Activated T-helper 2 cell treated with anti-CD3 and anti-CD28 coated beads, Interferon-gamma antibody, Interleukin-2, Interleukin-4, amounts not matched to agents 10 μg/mL and 5 μg/mL and 100 μg/mL, durations not matched to agents 14 hours and 24 hours and 36 hours (primary cell): Measurements from ENCODE around the gene ZDHHC4. TPM values are rescaled to one million over a fixed set of nuclear protein-coding genes. Genes with fewer than 3 reads are reported as not detected.
"Not testable (repeated sequence)": the region's sequence is repeated elsewhere in the genome, so short reads cannot be mapped to it uniquely, and the experiment has no call there.

Experiments
- DNase-seq: peaks from one replicate; pipeline ENCODE4 v3.0.0; 2021; ENCODE audit warnings: low spot score
- H3K27ac Mint-ChIP-seq: one replicate; pipeline ENCODE4 v1.8.0; 2021; ENCODE audit warnings: mixed read lengths
- H3K27me3 Mint-ChIP-seq: one replicate; pipeline ENCODE4 v1.8.0; 2021; ENCODE audit warnings: low read depth, mixed read lengths
- H3K36me3 Mint-ChIP-seq: one replicate; pipeline ENCODE4 v1.8.0; 2021; ENCODE audit warnings: low read depth, mixed read lengths
- H3K4me1 Mint-ChIP-seq: one replicate; pipeline ENCODE4 v1.8.0; 2021; ENCODE audit warnings: low read depth, mixed read lengths
- H3K4me3 Mint-ChIP-seq: one replicate; pipeline ENCODE4 v1.8.0; 2021; ENCODE audit warnings: low read depth, mild to moderate bottlenecking, moderate library complexity, mixed read lengths
- H3K9me3 Mint-ChIP-seq: one replicate; pipeline ENCODE4 v1.8.0; 2021; ENCODE audit warnings: mixed read lengths
- intact Hi-C: fragments of 100-400 bp; cut with micrococcal nuclease; formaldehyde crosslinking; loops from one replicate; pipeline ENCODE4 v1.15.1; 2023
- total RNA-seq: library from RNA; stranded (reverse); gene quantifications from 2 replicates; pipeline ENCODE4 v1.2.3, GENCODE V29; 2022

ZDHHC4 gene
- total RNA-seq, 1 donor from 2014 or later: 23.9 TPM

DNA sequence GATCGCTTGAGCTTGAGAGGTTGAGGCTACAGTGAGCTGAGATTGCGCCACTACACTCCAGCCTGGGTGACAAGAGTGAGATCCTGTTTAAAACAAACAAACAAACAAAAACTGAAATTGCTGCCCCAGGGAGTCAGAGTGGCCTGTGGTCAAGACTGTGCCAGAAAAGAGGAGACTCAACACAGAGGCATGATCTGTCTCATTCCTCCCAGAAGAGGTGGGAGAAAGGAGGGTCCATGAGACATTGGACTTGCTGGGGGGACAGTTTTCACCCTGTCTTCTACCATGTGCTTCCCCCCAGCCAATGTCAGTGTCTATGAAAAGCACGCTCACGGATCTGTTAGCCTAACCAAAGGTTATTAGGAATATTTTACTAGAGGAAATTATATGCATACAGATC lies 41.4 kb downstream of the ZDHHC4 start:
- Mint-ChIP-seq H3K4me3 (no peak overlapping the region), H3K27ac (no peak overlapping the region), H3K4me1 (peaks cover 11% of the 10 kb centered on the region), H3K36me3 (no peaks in the 10 kb centered on the region), H3K27me3 (peaks cover 27% of the 10 kb centered on the region), H3K9me3 (no peaks in the 10 kb centered on the region)
- intact Hi-C loops: no loop called here
- no peak for DNase-seq

DNA sequence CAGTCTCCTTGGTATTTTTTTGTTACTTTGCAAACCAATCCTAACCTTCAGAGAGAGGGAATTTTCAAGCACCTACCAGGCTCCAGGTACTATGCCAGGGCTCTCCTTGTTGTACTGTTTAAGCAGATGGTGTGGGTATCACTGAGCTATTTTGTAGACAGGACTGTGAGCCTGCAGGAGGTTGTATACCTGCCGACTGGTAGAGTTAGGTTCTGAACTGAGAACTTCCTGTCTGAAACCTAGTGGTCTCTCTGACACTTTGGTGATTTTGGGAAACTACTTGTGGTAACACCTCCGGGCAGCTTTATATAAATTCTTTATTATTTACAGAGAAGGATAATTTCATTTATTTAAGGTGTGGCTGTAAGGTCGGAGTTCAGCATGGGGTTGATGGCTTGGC lies 42.7 kb downstream of the ZDHHC4 start:
- Mint-ChIP-seq H3K9me3 (no peaks in the 10 kb centered on the region), H3K4me3 (no peak overlapping the region), H3K4me1 (peaks cover 14% of the 10 kb centered on the region), H3K27ac (no peak overlapping the region), H3K36me3 (no peaks in the 10 kb centered on the region), H3K27me3 (peaks cover 16% of the 10 kb centered on the region)
- DNase-seq: no peak
- intact Hi-C loops: no loop called here

DNA sequence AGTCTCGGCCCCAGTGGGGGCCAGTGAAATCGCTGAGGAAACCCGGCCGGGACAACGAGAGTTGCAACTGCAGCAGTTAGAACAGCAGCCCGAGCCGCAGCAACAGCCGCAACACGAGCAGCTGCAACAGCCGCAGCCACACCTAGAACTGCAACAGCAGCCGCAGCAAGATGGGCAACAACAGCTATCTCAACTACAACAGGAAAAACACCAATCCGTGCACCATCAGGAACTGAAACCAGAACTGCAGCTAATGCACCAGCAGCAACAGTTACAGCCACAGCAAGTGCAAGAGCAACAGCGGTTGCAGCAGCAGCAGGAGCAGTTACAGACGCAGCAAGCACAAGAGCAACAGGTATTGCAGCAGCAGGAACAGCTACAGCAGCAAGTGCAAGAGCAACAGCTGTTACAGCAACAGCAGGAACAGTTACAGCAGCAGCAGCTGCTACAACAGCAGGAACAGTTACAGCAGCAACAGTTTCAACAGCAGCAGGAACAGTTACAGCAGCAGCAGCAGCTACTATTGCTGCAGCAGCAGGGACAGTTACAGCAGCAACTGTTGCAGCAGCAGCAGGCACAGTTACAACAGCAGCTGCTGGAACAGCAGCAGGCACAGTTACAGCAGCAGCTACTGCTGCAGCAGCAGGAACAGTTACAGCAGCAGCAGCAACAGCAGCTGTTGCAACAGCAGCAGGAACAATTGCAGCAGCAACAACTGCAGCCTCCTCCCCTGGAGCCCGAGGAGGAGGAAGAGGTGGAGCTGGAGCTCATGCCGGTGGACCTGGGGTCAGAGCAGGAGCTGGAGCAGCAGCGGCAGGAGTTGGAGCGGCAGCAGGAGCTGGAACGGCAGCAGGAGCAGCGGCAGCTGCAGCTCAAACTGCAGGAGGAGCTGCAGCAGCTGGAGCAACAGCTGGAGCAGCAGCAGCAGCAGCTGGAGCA lies 44.2 kb downstream of the ZDHHC4 start:
- DNase-seq: no peak
- Mint-ChIP-seq H3K4me3 (no peak overlapping the region), H3K27me3 (peaks cover 10% of the 10 kb centered on the region), H3K27ac (no peak overlapping the region), H3K4me1 (peaks cover 14% of the 10 kb centered on the region), H3K36me3 (no peaks in the 10 kb centered on the region), H3K9me3 (no peaks in the 10 kb centered on the region)
- intact Hi-C loops: no loop called here

DNA sequence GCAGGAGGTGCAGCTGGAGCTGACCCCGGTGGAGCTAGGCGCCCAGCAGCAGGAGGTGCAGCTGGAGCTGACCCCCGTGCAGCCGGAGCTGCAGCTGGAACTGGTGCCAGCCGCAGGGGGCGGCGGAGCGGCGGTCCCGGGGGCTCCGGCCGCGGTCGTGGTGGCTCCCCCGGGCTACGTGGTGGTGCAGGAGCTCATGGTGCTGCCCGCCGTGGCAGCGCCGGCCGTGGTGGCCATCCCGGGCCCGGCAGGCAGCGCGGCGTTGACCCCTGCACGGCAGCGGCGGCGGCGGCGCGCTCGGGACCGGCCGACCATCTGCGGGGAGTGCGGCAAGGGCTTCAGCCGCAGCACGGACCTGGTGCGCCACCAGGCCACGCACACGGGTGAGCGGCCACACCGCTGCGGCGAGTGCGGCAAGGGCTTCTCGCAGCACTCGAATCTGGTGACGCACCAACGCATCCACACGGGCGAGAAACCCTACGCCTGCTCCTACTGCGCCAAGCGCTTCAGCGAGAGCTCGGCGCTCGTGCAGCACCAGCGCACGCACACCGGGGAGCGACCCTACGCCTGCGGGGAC lies 45.0 kb downstream of the ZDHHC4 start:
- Mint-ChIP-seq H3K27me3 (peaks cover 8% of the 10 kb centered on the region), H3K4me3 (no peak overlapping the region), H3K4me1 (peaks cover 14% of the 10 kb centered on the region), H3K27ac (no peak overlapping the region), H3K9me3 (no peaks in the 10 kb centered on the region), H3K36me3 (no peaks in the 10 kb centered on the region)
- no peak for DNase-seq
- intact Hi-C loops: no loop called here

DNA sequence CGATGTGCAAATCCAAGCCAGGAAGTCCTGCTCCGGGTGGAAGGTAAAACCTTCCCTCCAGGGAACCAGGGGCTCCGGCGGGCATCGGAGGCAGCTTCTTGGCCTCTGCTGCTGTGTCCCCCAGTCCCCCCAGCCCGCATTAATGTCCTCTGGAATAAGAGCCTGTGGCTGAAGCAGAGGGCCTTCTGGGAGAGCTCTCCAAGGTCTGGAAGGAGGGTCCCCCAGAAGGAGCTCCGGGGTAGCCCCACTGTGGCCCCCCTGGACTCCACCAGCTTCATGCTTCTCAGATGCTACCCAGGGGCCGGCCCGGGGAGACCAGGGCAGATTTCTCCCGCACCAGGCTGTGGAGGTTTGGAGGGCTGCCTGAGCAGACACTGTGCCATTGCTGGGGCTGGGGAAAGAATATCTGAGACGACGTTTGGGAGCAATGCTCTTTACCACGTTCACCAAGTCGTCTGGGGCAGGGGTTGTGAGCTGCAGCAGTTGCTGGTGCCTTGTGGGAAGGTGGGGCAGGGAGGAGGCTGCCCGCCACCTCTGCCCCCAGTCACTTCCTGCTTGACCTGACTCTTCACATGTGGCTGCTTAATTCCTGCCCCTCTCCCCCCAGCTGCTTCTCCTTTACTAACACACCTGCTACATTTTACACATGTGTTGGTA lies 46.5 kb downstream of the ZDHHC4 start:
- no peaks in the 10 kb centered on the region for H3K36me3 Mint-ChIP-seq
- DNase-seq: no peak
- H3K27me3 Mint-ChIP-seq: no peaks in the 10 kb centered on the region
- no peak overlapping the region for H3K27ac Mint-ChIP-seq
- peaks cover 14% of the 10 kb centered on the region for H3K4me1 Mint-ChIP-seq
- no peaks in the 10 kb centered on the region for H3K9me3 Mint-ChIP-seq
- intact Hi-C loops: no loop called here
- no peak overlapping the region for H3K4me3 Mint-ChIP-seq

DNA sequence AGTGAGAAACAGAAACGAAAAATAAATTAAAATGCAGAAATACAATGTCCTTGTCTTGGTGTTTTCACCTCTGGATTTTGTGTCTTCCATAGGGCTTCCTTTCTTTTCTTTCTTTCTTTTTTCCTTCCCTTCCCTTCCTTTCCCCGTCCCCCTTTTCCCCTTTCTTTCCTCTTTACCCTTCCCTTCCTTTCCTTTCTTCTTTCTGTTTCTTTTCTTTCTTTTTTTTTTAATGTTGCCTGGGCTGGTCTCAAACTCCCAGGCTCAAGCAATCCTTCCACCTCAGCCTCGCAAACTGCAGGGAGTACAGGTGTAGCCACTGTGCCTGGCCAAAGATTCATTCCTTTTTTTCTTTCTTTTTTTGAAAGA lies 47.0 kb downstream of the ZDHHC4 start:
- no peak for DNase-seq
- Mint-ChIP-seq H3K36me3 (no peaks in the 10 kb centered on the region), H3K9me3 (no peaks in the 10 kb centered on the region), H3K27me3 (no peaks in the 10 kb centered on the region), H3K27ac (no peak overlapping the region), H3K4me1 (peaks cover 14% of the 10 kb centered on the region), H3K4me3 (no peak overlapping the region)
- intact Hi-C loops: no loop called here

DNA sequence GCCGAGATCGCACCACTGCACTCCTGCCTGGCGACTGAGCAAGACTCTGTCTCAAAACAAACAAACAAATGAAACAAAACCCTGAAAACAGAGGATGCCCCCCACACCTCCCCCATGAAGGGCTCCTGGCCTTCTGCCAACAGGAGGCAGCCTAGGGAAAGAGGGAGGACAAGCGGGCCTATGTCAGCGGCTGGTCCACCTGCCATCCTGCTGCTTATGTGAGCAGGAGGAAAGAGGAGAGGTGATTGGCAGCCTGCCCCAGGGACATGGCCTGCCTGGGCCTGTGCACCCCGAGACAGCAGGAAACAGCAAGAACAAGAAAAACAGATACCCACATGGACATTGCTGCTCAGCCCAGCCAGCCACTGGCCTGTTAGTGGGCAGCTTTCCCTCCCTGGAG lies 50.8 kb downstream of the ZDHHC4 start:
- DNase-seq: no peak
- H3K27ac Mint-ChIP-seq: no peak overlapping the region
- intact Hi-C loops: no loop called here
- H3K9me3 Mint-ChIP-seq: no peaks in the 10 kb centered on the region
- H3K4me3 Mint-ChIP-seq: no peak overlapping the region
- peaks cover 7% of the 10 kb centered on the region for H3K4me1 Mint-ChIP-seq
- H3K27me3 Mint-ChIP-seq: no peaks in the 10 kb centered on the region
- no peaks in the 10 kb centered on the region for H3K36me3 Mint-ChIP-seq

DNA sequence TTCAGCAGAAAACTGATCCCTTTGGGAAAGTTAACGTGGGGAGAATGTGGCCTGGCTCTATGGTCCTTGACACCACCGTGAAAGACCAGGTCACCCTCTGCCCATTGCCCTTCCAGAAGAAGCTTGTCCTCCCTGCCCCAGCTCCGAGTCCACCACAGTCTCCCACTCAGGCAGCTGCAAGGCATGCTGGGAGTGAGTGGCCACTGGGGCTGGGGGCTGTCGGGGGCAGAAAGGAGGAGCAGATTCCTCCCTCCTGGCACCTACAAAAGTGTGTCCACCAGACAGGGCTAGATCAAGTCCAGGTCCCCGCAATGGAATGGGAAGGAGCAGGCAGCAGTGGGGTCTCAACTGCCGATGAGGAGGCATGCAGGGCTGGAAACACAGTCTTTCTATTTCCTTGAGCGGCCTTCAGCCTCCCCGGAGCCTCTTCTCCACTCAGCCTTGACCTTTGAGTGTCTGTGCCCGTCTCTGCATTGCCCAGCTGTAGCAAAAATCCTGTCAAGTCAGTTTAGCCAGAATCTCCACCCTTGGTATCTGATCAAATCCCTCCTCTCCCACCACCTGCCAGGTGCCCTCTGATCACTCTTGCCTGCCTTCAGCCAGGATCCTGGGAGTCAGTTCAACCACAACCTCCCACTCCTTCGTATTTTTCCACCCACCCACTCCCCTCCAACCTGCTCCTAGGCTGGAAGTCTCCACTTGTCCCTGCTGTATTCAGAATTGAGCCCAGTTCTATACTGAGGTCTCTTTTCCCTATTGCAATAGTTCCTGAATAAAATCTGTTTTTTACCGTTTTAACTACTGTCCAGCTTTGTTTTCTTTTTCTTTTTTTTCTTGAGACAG lies 53.0 kb downstream of the ZDHHC4 start:
- no peaks in the 10 kb centered on the region for H3K27me3 Mint-ChIP-seq

DNA sequence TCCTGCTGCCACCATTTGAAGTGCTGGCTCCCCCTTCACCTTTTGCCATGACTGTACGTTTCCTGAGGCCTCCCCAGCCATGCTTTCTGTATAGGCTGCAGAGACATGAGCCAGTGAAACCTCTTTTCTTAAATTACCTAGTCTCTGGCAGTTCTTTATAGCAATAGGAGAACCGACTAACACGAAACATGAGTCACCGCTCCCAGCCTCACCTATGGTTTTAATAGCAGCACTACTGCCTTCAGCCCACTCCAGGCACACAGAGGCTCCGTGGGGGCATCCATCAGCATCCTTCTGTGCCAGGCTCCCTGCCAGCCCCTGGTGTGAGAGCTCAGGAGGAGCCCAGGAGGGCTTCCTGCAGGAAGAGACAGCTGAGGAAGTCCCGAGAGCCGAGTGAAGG lies 54.4 kb downstream of the ZDHHC4 start:
- H3K36me3 Mint-ChIP-seq: no peaks in the 10 kb centered on the region
- DNase-seq: no peak
- H3K27ac Mint-ChIP-seq: no peak overlapping the region
- no peak overlapping the region for H3K4me3 Mint-ChIP-seq
- no peaks in the 10 kb centered on the region for H3K9me3 Mint-ChIP-seq
- H3K27me3 Mint-ChIP-seq: no peaks in the 10 kb centered on the region
- intact Hi-C loops: no loop called here
- no peaks in the 10 kb centered on the region for H3K4me1 Mint-ChIP-seq

More for the DNA sequence above, 53.0 kb downstream of the ZDHHC4 start:
- Mint-ChIP-seq H3K27ac (no peak overlapping the region), H3K36me3 (no peaks in the 10 kb centered on the region), H3K4me1 (no peaks in the 10 kb centered on the region), H3K9me3 (no peaks in the 10 kb centered on the region), H3K4me3 (no peak overlapping the region)
- DNase-seq: no peak
- intact Hi-C loops: no loop called here

DNA sequence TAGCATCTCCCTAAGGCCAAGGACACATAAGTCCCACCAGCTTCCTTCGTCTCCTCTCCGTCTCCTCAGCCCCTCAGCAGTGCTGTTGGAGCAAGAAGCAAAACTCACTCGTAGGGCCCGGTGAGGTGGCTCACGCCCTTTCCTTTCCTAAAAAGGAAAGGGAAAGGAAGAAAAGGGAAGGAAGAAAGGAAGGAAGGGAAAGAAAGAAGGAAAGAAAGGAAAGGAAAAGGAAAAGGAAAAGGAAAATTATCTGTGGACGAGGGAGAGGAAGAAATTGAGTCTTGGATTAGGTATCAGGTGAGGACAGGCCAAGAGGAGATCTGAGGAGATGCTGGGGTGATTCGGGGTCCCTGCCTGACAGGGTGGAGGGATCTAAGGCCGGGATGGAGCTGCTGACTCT lies 56.8 kb downstream of the ZDHHC4 start:
- DNase-seq: no peak
- no peaks in the 10 kb centered on the region for H3K27me3 Mint-ChIP-seq
- no peak overlapping the region for H3K27ac Mint-ChIP-seq
- H3K9me3 Mint-ChIP-seq: no peaks in the 10 kb centered on the region
- intact Hi-C loops: no loop called here
- H3K36me3 Mint-ChIP-seq: peaks cover 8% of the 10 kb centered on the region
- H3K4me3 Mint-ChIP-seq: peak overlapping the region; percentile 22
- peaks cover 12% of the 10 kb centered on the region for H3K4me1 Mint-ChIP-seq

DNA sequence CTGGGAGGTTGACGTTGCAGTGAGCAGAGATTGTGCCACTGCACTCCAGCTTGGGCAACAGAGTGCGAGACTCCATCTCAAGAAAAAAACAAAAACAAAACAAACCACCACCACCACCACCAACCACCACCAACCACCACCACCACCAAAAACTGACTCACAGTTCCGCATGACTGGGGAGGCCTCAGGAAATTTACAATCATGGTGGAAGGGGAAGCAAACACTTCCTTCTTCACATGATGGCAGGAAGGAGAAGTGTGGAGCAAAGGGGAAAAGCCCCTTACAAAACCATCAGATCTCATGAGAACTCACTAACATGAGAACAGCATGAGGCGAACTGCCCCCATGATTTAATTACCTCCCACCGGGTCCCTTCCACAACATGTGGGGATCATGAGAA lies 57.7 kb downstream of the ZDHHC4 start:
- H3K9me3 Mint-ChIP-seq, H3K27ac Mint-ChIP-seq, H3K4me3 Mint-ChIP-seq, DNase-seq, H3K27me3 Mint-ChIP-seq: not testable (repeated sequence)
- H3K36me3 Mint-ChIP-seq: peaks cover 18% of the 10 kb centered on the region
- intact Hi-C loops: loop anchor here (5.0 kb wide), 1 partner anchor 43 kb away; the partner anchor contains the start of gene INTS15
- peaks cover 16% of the 10 kb centered on the region for H3K4me1 Mint-ChIP-seq

DNA sequence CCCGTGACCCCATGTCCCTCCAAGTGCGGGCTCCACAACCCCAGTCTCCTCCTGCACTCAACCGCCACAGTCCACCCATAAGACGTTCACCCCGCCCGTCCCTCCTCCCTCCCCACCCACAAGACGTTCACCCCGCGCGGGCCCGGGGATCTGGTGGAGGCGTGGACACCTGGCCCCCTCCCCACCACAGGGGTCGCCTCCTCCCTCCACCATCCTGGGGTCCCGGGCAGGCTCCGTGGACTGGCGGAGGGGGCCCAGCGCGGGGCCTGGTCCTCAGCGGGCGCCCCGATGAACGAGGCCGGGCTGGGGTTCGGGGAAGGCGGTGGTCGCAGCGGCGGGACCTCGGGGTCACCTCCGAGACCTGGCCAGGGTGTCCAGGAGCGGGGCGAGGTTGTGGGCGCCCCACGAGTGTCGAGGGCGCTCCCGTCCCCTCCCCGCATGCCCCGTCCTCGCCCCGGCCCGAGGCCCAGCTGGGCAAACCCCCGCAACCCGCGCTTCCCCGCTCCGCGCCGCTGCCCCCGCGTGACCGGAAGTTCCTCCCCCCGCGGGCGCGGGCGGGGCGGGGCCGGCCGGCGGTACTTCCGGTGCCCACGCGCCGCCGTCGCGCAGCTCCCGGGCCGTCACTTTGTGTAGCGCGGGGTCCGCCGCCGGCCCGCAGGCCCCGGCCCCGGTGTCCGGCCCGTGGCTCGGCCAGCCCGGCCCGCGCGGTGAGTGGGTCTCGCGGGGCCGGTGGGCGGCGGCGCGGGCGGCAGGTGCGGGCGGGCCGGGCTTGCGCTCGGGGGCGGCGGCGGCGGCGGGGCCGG lies 59.7 kb downstream of the ZDHHC4 start, which contains the start of gene ZNF316:
Gene ZNF316 (plus strand): TSS at position 578 of the 803 bp plus-strand sequence. CDS start 5,092 bp downstream, outside the sequence.
- H3K27me3 Mint-ChIP-seq: no peaks in the 10 kb centered on the region
- peaks cover 33% of the 10 kb centered on the region for H3K36me3 Mint-ChIP-seq
- H3K27ac Mint-ChIP-seq: peak within 1 kb of the TSS; percentile 80
- peak within 1 kb of the TSS; percentile 87 for H3K4me3 Mint-ChIP-seq
- H3K9me3 Mint-ChIP-seq: no peaks in the 10 kb centered on the region
- peak; percentile 45 for DNase-seq
- intact Hi-C loops: loop anchor here (5.0 kb wide), 1 partner anchor 45 kb away; the partner anchor contains the start of gene INTS15
- peaks cover 18% of the 10 kb centered on the region for H3K4me1 Mint-ChIP-seq
